HL-60 (cell line): Measurements from ENCODE around the gene CEP63.

Source experiments
- GABPA ChIP-seq: IDR thresholded peaks from 2 replicates; pipeline ENCODE4 v1.6.1; 2012; ENCODE audit warnings: low read depth
- TF ChIP-seq, protein P1 (sequence below): IDR thresholded peaks from one replicate; pipeline ENCODE4 v1.5.1; 2011; ENCODE audit warnings: low read length, control low read depth, inconsistent platforms; ENCODE audit not compliant: insufficient read depth

- TF ChIP-seq GABPA, result no peak
- TF ChIP-seq, protein P1, sequence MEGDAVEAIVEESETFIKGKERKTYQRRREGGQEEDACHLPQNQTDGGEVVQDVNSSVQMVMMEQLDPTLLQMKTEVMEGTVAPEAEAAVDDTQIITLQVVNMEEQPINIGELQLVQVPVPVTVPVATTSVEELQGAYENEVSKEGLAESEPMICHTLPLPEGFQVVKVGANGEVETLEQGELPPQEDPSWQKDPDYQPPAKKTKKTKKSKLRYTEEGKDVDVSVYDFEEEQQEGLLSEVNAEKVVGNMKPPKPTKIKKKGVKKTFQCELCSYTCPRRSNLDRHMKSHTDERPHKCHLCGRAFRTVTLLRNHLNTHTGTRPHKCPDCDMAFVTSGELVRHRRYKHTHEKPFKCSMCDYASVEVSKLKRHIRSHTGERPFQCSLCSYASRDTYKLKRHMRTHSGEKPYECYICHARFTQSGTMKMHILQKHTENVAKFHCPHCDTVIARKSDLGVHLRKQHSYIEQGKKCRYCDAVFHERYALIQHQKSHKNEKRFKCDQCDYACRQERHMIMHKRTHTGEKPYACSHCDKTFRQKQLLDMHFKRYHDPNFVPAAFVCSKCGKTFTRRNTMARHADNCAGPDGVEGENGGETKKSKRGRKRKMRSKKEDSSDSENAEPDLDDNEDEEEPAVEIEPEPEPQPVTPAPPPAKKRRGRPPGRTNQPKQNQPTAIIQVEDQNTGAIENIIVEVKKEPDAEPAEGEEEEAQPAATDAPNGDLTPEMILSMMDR, result no peak
Observed at GRCh38 chr3:134471521-134472193, 14.2 kb upstream of the CEP63 start.
